ENCODE measurements around the gene WNT4. TPM values are rescaled to one million over a fixed set of nuclear protein-coding genes. Genes with fewer than 3 reads are reported as not detected.

The WNT4 gene
- not detected in 2 replicates for total RNA-seq

DNA sequence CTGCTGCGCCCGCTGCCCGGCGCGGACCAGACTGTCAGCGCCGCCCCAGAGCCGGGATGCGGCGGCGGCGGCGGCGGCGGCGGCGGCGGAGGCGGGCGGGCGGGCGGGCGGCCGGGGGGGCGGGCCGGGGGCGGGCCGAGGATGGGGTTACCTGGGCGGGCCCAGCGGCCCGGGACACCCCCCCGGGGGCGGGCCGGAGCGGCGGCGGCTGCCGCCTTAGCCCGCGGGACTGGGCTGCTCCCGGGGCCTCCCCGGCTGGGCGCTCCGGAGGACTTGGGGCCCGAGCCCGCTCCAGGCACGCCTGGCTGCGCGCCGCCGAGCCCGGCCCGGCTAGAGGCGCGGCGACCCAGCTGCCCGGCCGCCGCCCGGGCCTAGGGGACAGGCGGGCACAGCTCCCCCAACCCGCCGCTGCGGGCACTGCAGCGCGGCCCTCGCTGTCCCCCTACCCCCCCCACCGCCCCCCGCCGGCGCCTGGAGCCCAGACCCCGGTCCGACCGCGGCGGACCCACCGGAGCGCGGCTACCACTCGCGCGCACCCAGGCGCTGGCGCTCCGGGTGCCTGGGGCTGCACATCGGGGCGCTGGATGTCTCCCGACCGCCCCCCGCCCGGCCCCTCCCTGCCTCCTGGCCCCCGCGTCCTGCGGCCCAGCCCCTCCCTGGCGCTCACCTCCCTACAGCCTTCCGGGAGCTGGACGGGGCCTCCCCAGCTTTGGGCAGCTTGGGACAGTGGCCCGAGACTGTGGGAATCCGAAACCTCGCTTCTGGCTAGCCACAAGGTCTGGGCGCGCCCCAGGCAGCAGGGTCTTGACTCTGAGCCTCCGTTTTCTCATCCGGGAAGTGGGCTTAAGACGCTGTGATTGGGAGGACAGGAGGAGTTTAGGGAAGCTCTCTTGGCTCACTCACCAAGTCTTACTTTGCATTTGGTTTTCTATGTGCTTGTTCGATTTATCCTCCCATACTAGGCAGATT, at the start of gene WNT4:
Gene WNT4, minus strand, starts transcription at position 33 of the 969 bp plus-strand sequence. CDS start 175 bp downstream, outside the sequence.

Other genes starting within 250 kb of the WNT4 start
- 281 and 358 TPM in 2 replicates for gene HSPG2, start 205.8 kb downstream of the WNT4 start, total RNA-seq
- gene CELA3B, start 166.1 kb downstream of the WNT4 start, total RNA-seq: not detected in 2 replicates
- not detected in 2 replicates for gene CELA3A, start 141.4 kb downstream of the WNT4 start, total RNA-seq
- 239 and 615 TPM in 2 replicates for gene CDC42, start 90.4 kb downstream of the WNT4 start, total RNA-seq